CD4-positive, CD25-positive, alpha-beta regulatory T cell (primary cell): ENCODE measurements around the gene GSS. TPM values are rescaled to one million over a fixed set of nuclear protein-coding genes. Genes with fewer than 3 reads are reported as not detected.

Source experiments
- polyA plus RNA-seq, 4 donors: library from polyadenylated mRNA; unstranded; fragments of 300-500 nt; fragmentation: Illumina TruSeq; gene quantifications; one replicate each; pipeline ENCODE4 v1.2.3, GENCODE V29; 2021
- total RNA-seq: library from RNA; stranded (reverse); gene quantifications from one replicate; pipeline ENCODE4 v1.2.3, GENCODE V29; 2022

The GSS gene
- total and polyA plus RNA-seq, 5 donors from 2014 or later = 26.0 to 33.0 (median 30.9) TPM

Other genes starting within 250 kb of the GSS start
- 31.5 TPM for gene NCOA6, start 130.2 kb downstream of the GSS start, total RNA-seq
- 1 to 10 TPM; 1.7 to 4.0 (median 3.5) TPM for gene NCOA6, start 130.2 kb downstream of the GSS start, polyA plus RNA-seq
- 20.9 TPM for gene GGT7, start 83.0 kb downstream of the GSS start, total RNA-seq
- 1 to 10 TPM; 3.9 to 6.9 (median 5.4) TPM for gene GGT7, start 83.0 kb downstream of the GSS start, polyA plus RNA-seq
- 8.8 TPM for gene ACSS2, start 79.2 kb downstream of the GSS start, total RNA-seq
- gene ACSS2, start 79.2 kb downstream of the GSS start, polyA plus RNA-seq = 10 to 100 TPM in 3 of 4 donors, 1 to 10 TPM in 1; 8.8 to 14.1 (median 12.8) TPM
- 0.20 TPM for gene MYH7B, start 62 bp upstream of the GSS start, total RNA-seq
- gene MYH7B, start 62 bp upstream of the GSS start, polyA plus RNA-seq = under 1 TPM in 1 of 4 donors, not detected in 3; 0.35 TPM
- 76.4 TPM for gene TRPC4AP, start 137.0 kb upstream of the GSS start, total RNA-seq
- gene TRPC4AP, start 137.0 kb upstream of the GSS start, polyA plus RNA-seq = 10 to 100 TPM; 58.7 to 73.2 (median 60.8) TPM
- gene EDEM2, start 191.5 kb upstream of the GSS start, total RNA-seq = 22.7 TPM
- 10 to 100 TPM; 46.4 to 52.1 (median 50.4) TPM for gene EDEM2, start 191.5 kb upstream of the GSS start, polyA plus RNA-seq
- not detected for gene PROCR, start 216.3 kb upstream of the GSS start, total RNA-seq
- 1 to 10 TPM in 3 of 4 donors, under 1 TPM in 1; 1.00 to 3.7 (median 1.7) TPM for gene PROCR, start 216.3 kb upstream of the GSS start, polyA plus RNA-seq